ENCODE results near the gene ODF2. TPM values are rescaled to one million over a fixed set of nuclear protein-coding genes. Genes with fewer than 3 reads are reported as not detected.

Gene ODF2
- total and polyA plus RNA-seq, 2 donors (not counting 3 experiments of a cell fraction or from before 2014, with no cell fraction given): 16.7 to 49.5 TPM

DNA sequence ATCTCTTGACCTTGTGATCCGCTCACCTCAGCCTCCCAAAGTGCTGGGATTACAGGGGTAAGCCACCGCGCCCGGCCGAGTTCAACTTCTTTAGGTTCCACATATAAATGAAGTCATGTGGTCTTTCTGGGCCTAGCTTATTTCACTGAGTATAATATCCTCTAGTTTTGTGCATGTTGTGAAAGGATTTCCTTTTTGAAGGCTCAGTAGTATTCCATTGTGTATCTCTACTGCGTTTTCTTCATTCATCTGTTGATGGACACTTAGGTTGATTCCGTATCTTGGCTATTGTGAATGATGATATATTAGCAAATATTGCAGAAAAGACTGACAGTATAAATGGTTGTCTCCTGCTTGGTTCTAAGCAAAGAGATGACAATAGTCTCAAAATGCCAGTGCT is 20.1 kb downstream of the ODF2 start:
- no peaks in the 10 kb centered on the region for H3K79me2 ChIP-seq (ENCODE audit: control insufficient read depth, insufficient read depth, low read length)
- dilution Hi-C loops (cut with MboI; ENCODE audit: extremely low pct_ligation_motif_present, low sequenced_read_pairs): no loop called here
- intact Hi-C loops (cut with micrococcal nuclease): no loop called here
- ChIA-PET POLR2A (no interaction called here), CTCF (no interaction called here)
- H3K27me3 ChIP-seq (ENCODE audit: control insufficient read depth in 2 of 2, insufficient read depth in 2 of 2, low read length in 2 of 2): no peaks in the 10 kb centered on the region
- H3K9me1 ChIP-seq (replicated peaks; ENCODE audit: control insufficient read depth, extremely low read depth, insufficient read depth, low read length): no peaks in the 10 kb centered on the region
- H4K20me1 ChIP-seq (replicated peaks; ENCODE audit: control insufficient read depth, extremely low read depth, insufficient read depth, low read length): no peaks in the 10 kb centered on the region
- FAIRE-seq (no peak), DNase-seq (ENCODE audit: low read depth, low spot score) (no peak)
- H3K4me2 ChIP-seq (ENCODE audit: insufficient read depth, low read length): no peak overlapping the region
- H3K9ac ChIP-seq (replicated peaks; ENCODE audit: extremely low read depth, insufficient read depth, low read length): no peak overlapping the region
- peaks cover 0 to 5% of the 10 kb centered on the region in 2 experiments for H3K36me3 ChIP-seq (ENCODE audit: control insufficient read depth in 2 of 2, extremely low read depth in 1 of 2, insufficient read depth in 2 of 2, low read length in 2 of 2)
- H3K4me1 ChIP-seq (ENCODE audit: control insufficient read depth, extremely low read depth, insufficient read depth, low read length): no peaks in the 10 kb centered on the region
- no peak for TF ChIP-seq MYC (IDR thresholded peaks at IDR 0.05; ENCODE audit: low read depth, low read length)
- no peak for TF ChIP-seq EZH2 (IDR thresholded peaks at IDR 0.05; ENCODE audit: borderline replicate concordance, low read depth, low read length, severe bottlenecking)
- no peak for TF ChIP-seq JUN (IDR thresholded peaks at IDR 0.05; ENCODE audit: borderline replicate concordance, insufficient read depth, insufficient read length, low read depth)
- TF ChIP-seq, protein P1, sequence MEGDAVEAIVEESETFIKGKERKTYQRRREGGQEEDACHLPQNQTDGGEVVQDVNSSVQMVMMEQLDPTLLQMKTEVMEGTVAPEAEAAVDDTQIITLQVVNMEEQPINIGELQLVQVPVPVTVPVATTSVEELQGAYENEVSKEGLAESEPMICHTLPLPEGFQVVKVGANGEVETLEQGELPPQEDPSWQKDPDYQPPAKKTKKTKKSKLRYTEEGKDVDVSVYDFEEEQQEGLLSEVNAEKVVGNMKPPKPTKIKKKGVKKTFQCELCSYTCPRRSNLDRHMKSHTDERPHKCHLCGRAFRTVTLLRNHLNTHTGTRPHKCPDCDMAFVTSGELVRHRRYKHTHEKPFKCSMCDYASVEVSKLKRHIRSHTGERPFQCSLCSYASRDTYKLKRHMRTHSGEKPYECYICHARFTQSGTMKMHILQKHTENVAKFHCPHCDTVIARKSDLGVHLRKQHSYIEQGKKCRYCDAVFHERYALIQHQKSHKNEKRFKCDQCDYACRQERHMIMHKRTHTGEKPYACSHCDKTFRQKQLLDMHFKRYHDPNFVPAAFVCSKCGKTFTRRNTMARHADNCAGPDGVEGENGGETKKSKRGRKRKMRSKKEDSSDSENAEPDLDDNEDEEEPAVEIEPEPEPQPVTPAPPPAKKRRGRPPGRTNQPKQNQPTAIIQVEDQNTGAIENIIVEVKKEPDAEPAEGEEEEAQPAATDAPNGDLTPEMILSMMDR (IDR thresholded peaks at IDR 0.05; ENCODE audit: extremely low read depth in 1 of 2, insufficient read depth in 1 of 2, low read depth in 1 of 2, low read length in 2 of 2): no peak
- TF ChIP-seq POLR2A (IDR thresholded peaks at IDR 0.05; ENCODE audit: low read depth, low read length): no peak
- TF ChIP-seq, protein P2, sequence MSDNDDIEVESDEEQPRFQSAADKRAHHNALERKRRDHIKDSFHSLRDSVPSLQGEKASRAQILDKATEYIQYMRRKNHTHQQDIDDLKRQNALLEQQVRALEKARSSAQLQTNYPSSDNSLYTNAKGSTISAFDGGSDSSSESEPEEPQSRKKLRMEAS (IDR thresholded peaks at IDR 0.05; ENCODE audit: insufficient read depth, insufficient read length): no peak
- no peak for TF ChIP-seq POLR2AphosphoS5 (IDR thresholded peaks at IDR 0.05; ENCODE audit: insufficient read depth, low read depth, low read length)
- TF ChIP-seq FOS (IDR thresholded peaks at IDR 0.05; ENCODE audit: borderline replicate concordance, insufficient read depth, low read length): no peak
- TF ChIP-seq GATA2 (IDR thresholded peaks at IDR 0.05; ENCODE audit: insufficient read depth, insufficient read length, low read depth, low read length): no peak
- no peak overlapping the region for H3K27ac ChIP-seq (ENCODE audit: insufficient read depth, low read depth, low read length)
- BruUV-seq (replicated peaks): no TSS peak
- no peak overlapping the region for H2AFZ ChIP-seq (ENCODE audit: low read depth, low read length)
- no peaks in the 10 kb centered on the region for H3K9me3 ChIP-seq (replicated peaks; ENCODE audit: control insufficient read depth, insufficient read depth, low read length)
- no peak overlapping the region for H3K4me3 ChIP-seq (replicated peaks in 1 of 3; ENCODE audit: insufficient read depth in 1 of 3, low read depth in 1 of 3, low read length in 3 of 3)
